Activated T-cell treated with anti-CD3 and anti-CD28 coated beads for 48 hours (primary cell): ENCODE results near the gene AFAP1.

ENCODE experiments used
- DNase-seq: peaks from one replicate; pipeline ENCODE4 v3.0.0-alpha.2; 2020; ENCODE audit warnings: low read depth

The AFAP1 gene

DNA sequence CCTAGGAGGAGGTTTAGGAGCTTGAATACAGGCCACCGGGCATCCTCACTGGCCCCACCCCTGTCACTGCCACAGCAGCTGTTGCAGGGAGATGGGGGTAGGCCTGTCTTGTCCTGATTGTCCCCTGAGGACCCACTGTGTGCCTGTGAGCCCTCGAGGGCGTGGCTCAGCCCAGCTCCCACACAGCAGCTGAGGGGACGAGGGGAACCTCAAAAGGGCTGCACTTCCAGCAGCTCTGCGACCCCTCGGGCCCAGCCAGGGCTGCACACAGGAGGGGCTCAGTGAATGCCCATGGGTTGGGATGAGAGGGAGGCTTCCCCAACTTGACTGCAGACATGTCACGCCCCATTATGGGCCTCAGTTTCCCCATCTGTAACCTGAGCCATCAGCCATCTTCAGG, 225.9 kb downstream of the AFAP1 start:
- no peak for DNase-seq

DNA sequence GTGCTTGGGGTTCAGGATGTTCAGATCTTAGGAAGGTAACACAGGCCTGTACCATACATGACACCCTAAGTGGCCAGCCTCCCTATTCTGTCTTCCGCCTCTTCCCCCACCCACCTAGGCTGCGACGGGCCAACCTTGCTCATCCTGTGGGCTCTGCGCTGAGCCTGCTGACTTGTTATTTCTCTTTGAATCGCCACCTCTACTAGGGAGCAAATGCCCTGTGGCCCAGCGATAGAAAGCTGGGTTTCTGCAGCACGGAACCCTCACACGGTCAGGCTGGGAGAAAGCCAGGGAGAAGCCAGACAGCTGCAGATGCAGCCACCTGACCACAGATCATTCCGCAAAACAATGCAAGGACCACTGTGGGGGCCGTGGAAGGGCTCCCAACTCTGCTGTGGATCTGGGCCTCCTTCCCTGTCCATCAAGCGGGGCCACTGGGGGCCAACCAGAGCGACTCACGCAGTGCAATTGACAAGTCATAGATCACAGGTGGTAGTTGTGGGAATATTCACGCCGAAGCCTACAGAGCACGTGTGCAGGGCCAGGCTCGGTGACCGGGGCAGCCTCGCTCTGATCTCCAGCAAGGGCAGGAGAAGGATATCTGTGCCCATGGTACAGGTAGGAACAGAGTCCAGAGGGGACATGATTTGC, 227.5 kb downstream of the AFAP1 start:
- no peak for DNase-seq

DNA sequence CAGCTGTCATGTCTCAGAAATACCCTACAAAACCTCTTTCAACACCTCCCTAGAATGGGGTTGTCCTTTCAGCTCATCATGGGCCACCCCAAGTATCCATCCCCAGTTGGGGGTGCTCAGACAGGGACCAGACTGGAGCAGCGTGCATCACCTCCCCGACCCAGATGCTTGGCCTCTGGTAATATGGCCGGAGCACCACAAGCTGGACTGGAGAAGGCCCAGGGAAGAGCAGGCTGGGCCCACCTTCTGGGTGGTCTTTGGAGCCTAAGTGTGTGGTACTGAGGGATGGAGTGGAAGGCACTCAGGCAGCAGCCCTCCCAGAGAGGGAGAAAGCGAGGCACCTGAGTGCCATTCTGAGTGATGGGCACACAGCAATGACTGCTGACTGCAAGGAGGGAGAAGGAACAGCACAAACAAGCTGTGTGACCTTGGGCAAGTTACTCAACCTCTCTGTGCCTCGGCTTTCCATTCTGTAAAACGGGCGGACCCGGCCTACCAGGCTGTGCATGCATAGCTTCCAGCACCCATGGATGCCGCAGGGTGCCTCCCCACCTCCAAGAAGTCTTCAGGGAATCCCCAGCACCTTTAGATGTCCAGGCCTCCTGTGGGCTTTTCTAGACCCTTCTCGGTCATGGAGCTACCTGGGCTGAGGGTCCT, 228.2 kb downstream of the AFAP1 start:
- no peak for DNase-seq

DNA sequence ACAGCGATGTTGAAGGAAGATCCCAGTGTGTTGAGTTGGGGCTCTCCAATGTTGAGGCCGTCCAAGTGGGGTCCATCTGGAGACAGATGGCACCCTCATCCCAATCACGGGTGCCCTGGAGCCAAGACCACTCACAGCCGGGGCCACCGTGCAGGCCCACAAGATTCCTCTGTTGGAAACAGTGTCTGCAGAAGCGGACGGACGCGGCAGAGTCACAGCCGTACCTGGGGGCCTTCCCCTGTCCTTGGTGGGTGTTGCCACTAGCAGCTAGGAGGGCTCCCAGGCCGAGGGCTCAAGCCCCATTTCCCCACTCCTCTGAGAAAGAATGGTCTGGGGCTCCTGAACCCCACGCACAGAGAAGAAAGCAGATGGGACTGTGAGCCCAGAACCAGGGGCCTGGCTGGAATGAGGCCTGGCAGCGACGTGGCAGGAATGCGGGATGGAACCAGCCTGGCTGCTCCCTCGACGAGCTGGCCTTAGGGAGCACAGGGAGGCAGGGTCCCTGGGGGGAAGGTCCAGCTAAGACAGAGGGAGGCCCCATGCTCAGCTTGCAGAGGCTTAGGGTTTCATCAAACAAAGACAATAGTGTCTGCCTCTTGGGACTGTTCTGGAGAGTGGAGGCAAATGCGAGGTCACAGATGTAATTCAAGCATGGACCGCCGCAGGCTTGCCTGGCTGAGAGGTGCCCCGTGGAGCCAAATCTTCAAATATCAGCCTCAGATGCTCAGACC, 228.9 kb downstream of the AFAP1 start:
- DNase-seq = no peak

DNA sequence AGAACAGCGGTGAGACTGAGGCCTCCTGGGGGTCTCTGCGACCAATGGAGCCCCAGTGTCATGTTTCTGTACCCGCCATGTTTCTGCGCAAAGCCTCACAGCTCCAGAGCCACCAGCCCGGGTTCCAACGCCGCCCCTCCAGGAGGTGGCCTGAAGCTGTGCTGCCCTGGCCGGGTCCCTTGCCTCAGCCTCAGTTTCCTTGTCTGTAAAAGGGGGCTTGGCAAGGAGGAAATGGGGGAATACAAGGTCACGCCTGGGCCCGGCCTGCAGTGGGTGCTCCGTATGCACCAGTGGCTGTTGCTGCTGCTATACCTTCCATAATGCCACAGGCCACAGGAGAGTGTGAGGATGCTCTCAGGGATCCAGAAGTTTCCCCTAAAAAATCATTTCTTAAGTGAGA, 229.5 kb downstream of the AFAP1 start:
- no peak for DNase-seq

DNA sequence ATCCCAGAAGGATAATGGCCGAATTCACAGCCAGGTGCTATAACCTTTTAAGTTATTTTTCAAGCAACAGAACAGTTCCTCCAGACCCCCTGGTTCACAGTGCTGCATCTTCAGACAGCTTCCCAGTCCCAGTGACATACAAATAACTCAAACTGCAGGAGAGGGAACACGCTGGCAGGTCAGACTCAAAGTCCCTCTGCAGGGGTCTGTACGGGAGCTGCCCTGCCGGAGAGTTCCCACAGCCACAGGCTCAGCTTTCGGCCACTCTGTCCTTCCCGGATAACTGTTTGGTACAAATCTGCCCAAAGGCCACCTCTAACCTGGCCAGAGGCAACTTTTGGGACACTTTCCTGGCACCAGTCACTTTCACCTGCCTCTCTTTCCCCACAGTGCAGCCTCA, 230.2 kb downstream of the AFAP1 start:
- DNase-seq = no peak

DNA sequence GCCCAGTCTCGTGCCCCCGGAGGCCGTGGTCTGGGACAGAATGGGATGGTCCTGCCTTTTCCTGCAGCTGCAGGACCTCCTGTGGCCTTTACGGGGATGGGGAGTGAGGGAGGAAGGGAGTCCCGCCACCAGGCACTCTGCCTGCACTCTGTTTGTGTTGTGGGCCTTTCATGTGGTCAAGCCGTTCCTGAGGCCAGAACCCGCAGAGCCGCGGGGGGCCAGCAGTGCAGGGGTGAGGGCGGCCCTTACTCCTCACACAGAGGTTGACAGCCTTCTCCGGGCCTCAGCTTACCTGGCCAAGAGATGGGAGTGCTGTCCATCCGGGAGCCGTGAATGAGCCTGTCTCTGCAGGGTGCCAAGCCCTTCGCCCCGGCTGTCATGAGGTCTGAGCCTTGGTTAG, 230.7 kb downstream of the AFAP1 start:
- no peak for DNase-seq
